Testis (tissue), 3 donors: ENCODE results near the gene COL6A3. TPM values are rescaled to one million over a fixed set of nuclear protein-coding genes. Genes with fewer than 3 reads are reported as not detected.
A peak's percentile ranks its signal among the peaks of the same experiment; 100 is the strongest.
"Not testable (repeated sequence)": the region's sequence is repeated elsewhere in the genome, so short reads cannot be mapped to it uniquely, and the experiment has no call there.

Source experiments
- DNase-seq: peaks from one replicate; pipeline ENCODE4 v3.0.0-alpha.2; 2019
- H3K27ac ChIP-seq, 2 donors: fragments of 200-600 bp; sonication (generic); one replicate each; pipeline ENCODE4 v1.5.1; 2019
- H3K27me3 ChIP-seq: fragments of 200-600 bp; sonication (generic); one replicate; pipeline ENCODE4 v1.5.1; 2019
- H3K36me3 ChIP-seq: fragments of 200-600 bp; sonication (generic); one replicate; pipeline ENCODE4 v1.5.1; 2017; ENCODE audit warnings: low read depth; ENCODE audit errors: missing control alignments
- H3K4me1 ChIP-seq: fragments of 200-600 bp; sonication (generic); one replicate; pipeline ENCODE4 v1.5.1; 2019
- H3K4me3 ChIP-seq, 2 donors: fragments of 200-600 bp; sonication (generic); one replicate each; pipeline ENCODE4 v1.5.1; 2017 to 2019
- H3K9me3 ChIP-seq: fragments of 200-600 bp; sonication (generic); one replicate; pipeline ENCODE4 v1.5.1; 2017
- POLR2A ChIP-seq: fragments of 450-650 bp; IDR thresholded peaks from one replicate; pipeline ENCODE4 v1.6.1; 2017; ENCODE audit warnings: antibody characterized with exemption, mild to moderate bottlenecking, moderate library complexity
- WGBS, 2 donors: methylation state at CpG; one replicate each; pipeline ENCODE4 v1.1.5; 2018; 5-methylcytosine and 5-hydroxymethylcytosine counted together
- intact Hi-C: fragments of 100-400 bp; cut with DNase I; formaldehyde crosslinking; loops from one replicate; pipeline ENCODE4 v1.15.1; 2023; ENCODE audit warnings: low total_unique reads
- polyA plus RNA-seq: library from polyadenylated mRNA; stranded (reverse); fragments of 350-450 nt; fragmentation: Illumina TruSeq; extraction: RNeasy Lipid Tissue Mini Kit (QIAGEN cat#74804); gene quantifications from one replicate; pipeline ENCODE4 v1.2.3, GENCODE V29; 2014; ENCODE audit warnings: low read depth, low replicate concordance; ENCODE audit not compliant: insufficient read depth
- total RNA-seq, 2 donors: library from RNA; depleted of rRNA; stranded (reverse); fragments of >200 nt; gene quantifications; one replicate each; pipeline ENCODE4 v1.2.3, GENCODE V29; 2016
- TF ChIP-seq, protein P1 (sequence below), 3 experiments: fragments of 450-650 bp in 2 of 3; fragments of 200-600 bp in 1 of 3; sonication (generic) in 1 of 3; IDR thresholded peaks; one replicate each; pipeline ENCODE4 v1.5.1; 2016 to 2019; ENCODE audit warnings: antibody characterized with exemption in 3 of 3, mild to moderate bottlenecking in 2 of 3, moderate library complexity in 1 of 3

The COL6A3 gene
- total and polyA plus RNA-seq, 3 donors from 2014 or later: 35.1 to 93.1 (median 74.1) TPM

DNA sequence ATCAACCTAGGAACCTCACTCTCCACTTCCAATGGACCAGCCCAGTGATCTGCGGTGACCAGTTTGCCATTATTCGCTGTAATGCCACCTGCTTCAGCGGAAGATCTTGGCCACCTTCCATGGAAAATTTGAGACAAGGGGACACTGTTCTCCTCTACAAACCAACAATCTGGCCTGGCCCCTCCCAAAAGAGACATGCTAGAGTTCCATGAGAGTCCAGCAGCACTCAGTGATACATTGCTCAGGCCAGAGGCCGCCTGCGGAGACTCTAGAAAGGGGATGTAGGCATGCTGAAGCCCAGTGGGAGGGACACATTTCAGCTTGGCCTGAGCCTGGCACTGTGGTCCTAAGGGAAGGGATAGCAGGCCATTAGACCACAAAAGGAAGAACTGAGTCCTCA, 58.3 kb downstream of the COL6A3 start:
- Histone ChIP-seq H3K27ac (no peak overlapping the region), H3K27me3 (no peaks in the 10 kb centered on the region), H3K4me1 (peaks cover 14% of the 10 kb centered on the region), H3K9me3 (no peaks in the 10 kb centered on the region), H3K36me3 (no peaks in the 10 kb centered on the region), H3K4me3 (no peak overlapping the region)
- DNase-seq: no peak
- 94% methylated on average over 5 of the region's 5 CpGs for WGBS, 2 donors
- intact Hi-C loops: no loop called here
- TF ChIP-seq, protein P1, sequence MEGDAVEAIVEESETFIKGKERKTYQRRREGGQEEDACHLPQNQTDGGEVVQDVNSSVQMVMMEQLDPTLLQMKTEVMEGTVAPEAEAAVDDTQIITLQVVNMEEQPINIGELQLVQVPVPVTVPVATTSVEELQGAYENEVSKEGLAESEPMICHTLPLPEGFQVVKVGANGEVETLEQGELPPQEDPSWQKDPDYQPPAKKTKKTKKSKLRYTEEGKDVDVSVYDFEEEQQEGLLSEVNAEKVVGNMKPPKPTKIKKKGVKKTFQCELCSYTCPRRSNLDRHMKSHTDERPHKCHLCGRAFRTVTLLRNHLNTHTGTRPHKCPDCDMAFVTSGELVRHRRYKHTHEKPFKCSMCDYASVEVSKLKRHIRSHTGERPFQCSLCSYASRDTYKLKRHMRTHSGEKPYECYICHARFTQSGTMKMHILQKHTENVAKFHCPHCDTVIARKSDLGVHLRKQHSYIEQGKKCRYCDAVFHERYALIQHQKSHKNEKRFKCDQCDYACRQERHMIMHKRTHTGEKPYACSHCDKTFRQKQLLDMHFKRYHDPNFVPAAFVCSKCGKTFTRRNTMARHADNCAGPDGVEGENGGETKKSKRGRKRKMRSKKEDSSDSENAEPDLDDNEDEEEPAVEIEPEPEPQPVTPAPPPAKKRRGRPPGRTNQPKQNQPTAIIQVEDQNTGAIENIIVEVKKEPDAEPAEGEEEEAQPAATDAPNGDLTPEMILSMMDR (IDR thresholded peaks at IDR 0.05): no peak
- TF ChIP-seq POLR2A: no peak

DNA sequence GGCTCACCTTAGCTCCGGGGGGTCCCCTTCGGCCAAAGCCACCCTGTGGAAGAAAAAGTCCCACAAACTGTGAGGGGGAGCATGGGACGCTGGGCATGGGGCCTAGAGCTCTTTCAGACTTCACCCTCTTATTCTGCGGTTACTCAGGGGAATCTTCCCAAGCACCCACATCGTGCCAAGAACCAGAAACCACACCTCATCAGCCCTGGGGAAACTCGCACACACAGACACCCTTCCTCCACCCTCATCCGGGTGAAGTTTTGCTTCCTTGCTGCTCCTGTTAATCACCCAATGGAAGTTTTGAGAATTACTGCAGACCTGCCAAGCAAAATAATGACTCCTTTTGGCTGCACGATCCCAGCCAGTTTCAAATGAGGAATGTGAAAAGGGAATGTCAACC, 59.1 kb downstream of the COL6A3 start:
- H3K27ac ChIP-seq: no peak overlapping the region
- H3K27me3 ChIP-seq: no peaks in the 10 kb centered on the region
- no peak overlapping the region for H3K4me3 ChIP-seq
- no peaks in the 10 kb centered on the region for H3K9me3 ChIP-seq
- TF ChIP-seq, protein P1 (IDR thresholded peaks at IDR 0.05): no peak
- no peak for TF ChIP-seq POLR2A
- peaks cover 7% of the 10 kb centered on the region for H3K4me1 ChIP-seq
- 61 to 74% methylated on average over 8 of the region's 8 CpGs for whole genome bisulfite sequencing, 2 donors
- H3K36me3 ChIP-seq: no peaks in the 10 kb centered on the region
- intact Hi-C loops: no loop called here
- no peak for DNase-seq

DNA sequence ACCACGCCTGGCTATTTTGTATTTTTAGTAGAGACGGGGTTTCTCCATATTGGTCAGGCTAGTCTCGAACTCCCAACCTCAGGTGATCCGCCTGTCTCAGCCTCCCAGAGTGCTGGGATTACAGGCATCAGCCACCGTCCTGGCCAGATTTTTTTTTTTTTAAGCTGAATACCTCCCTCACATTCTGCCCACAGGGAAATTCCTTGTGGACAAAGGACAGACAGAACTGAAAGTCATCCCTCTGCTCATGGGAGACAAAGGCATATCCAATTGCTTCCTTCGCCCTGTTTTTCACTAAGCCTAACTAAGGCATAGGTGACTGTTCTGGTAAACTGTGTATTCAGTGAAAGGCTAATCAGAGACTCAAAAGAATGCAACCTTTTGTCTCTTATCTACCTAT, 59.8 kb downstream of the COL6A3 start:
- H3K27me3 ChIP-seq, H3K4me3 ChIP-seq, intact Hi-C loops, H3K36me3 ChIP-seq, H3K9me3 ChIP-seq, DNase-seq, H3K27ac ChIP-seq, H3K4me1 ChIP-seq: not testable (repeated sequence)
- WGBS, 2 donors: 90% methylated on average over 6 of the region's 6 CpGs

DNA sequence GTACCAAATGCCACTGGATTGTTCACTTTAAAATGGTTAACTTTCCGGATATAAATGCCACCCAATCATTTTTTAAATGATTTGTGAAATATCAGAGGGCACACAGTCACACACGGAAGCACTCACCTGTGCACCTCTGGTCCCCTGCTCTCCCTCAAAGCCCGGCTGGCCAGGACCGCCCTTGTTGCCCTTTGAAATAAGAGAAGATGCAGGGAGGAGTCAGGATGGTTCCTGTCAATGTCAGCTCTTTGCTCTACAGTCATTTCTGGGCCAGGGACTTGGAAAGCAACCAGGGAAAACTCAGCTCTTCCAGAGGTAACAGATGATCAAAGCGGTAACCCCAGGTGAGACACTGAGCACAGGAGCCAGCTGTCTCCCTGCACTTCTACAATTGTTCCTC, 60.7 kb downstream of the COL6A3 start:
- no peak overlapping the region for H3K4me3 ChIP-seq
- H3K36me3 ChIP-seq: no peaks in the 10 kb centered on the region
- TF ChIP-seq, protein P1 (IDR thresholded peaks at IDR 0.05): no peak
- no peak for TF ChIP-seq POLR2A
- H3K4me1 ChIP-seq: no peaks in the 10 kb centered on the region
- H3K27ac ChIP-seq: no peak overlapping the region
- no peaks in the 10 kb centered on the region for H3K9me3 ChIP-seq
- H3K27me3 ChIP-seq: no peaks in the 10 kb centered on the region
- intact Hi-C loops: no loop called here
- no peak for DNase-seq
- WGBS, 2 donors: 72 to 77% methylated on average over 4 to 5 of the region's 5 CpGs

DNA sequence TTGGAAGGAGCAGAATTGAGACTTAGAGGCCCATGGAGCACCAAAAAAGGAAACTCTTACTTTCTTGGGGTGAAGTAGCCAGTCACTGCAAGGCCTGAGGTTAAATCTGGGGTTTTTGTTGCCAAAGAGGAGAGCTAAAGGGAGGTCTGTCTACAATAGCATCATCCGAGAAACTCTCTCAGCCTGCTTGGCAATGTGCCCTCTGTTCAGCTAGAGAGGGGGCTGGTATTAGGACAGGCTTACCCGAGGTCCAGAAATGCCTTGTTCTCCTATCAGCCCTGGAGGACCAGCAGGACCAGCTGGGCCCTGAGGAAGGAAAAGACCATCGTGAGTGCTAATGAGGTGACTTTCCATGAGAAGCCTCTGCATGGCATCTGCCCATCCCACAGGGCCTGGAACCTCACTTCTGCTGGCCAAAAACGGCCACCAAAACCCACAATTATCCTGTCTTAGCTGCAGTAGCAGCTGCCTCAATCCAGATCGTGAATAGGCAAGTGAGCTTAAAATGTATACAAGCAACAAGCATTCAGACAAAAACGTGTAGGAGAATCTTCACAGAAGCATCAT, 61.6 kb downstream of the COL6A3 start:
- WGBS, 2 donors: 62 to 82% methylated on average over 5 to 6 of the region's 6 CpGs
- H3K9me3 ChIP-seq: no peaks in the 10 kb centered on the region
- DNase-seq: no peak
- H3K4me1 ChIP-seq: no peaks in the 10 kb centered on the region
- no peak overlapping the region for H3K4me3 ChIP-seq
- no peaks in the 10 kb centered on the region for H3K36me3 ChIP-seq
- H3K27ac ChIP-seq: peak overlapping the region in 1 of 2 donors; percentile 42
- H3K27me3 ChIP-seq: no peaks in the 10 kb centered on the region
- intact Hi-C loops: no loop called here
- TF ChIP-seq, protein P1 (IDR thresholded peaks at IDR 0.05): no peak
- TF ChIP-seq POLR2A: no peak
